Spleen (tissue), 11 donors: ENCODE results near the gene PDXDC1. TPM values are rescaled to one million over a fixed set of nuclear protein-coding genes. Genes with fewer than 3 reads are reported as not detected.
"Not testable (repeated sequence)": the region's sequence is repeated elsewhere in the genome, so short reads cannot be mapped to it uniquely, and the experiment has no call there.

Experiments used
- DNase-seq: peaks from one replicate; pipeline ENCODE4 v3.0.0-alpha.2; 2020
- H3K27ac ChIP-seq, 8 donors: fragments of 200-600 bp; sonication (generic) in 7 of 8; 1 replicate in 4 of 8; 2 replicates in 4 of 8; pipeline versions ENCODE4 v1.5.0 to v1.8.0; 2016 to 2021; ENCODE audit warnings: inconsistent platforms in 4 of 8, mild to moderate bottlenecking in 4 of 8, moderate library complexity in 1 of 8
- H3K27me3 ChIP-seq, 7 donors: fragments of 200-600 bp; sonication (generic) in 6 of 7; replicated peaks in 1 of 7; 1 replicate in 4 of 7; 2 replicates in 3 of 7; pipeline versions ENCODE4 v1.5.0 to v1.8.0; 2016 to 2021; ENCODE audit warnings: inconsistent platforms in 3 of 7, mild to moderate bottlenecking in 1 of 7
- H3K36me3 ChIP-seq, 6 donors: fragments of 200-600 bp; sonication (generic) in 5 of 6; 1 replicate in 4 of 6; 2 replicates in 2 of 6; pipeline versions ENCODE4 v1.5.0 to v1.8.0; 2016 to 2021; ENCODE audit warnings: inconsistent platforms in 2 of 6
- H3K4me1 ChIP-seq, 6 donors: fragments of 200-600 bp; sonication (generic) in 5 of 6; 1 replicate in 3 of 6; 2 replicates in 3 of 6; pipeline versions ENCODE4 v1.5.0 to v1.8.0; 2016 to 2021; ENCODE audit warnings: inconsistent platforms in 3 of 6
- H3K4me3 ChIP-seq, 8 donors: fragments of 200-600 bp; sonication (generic) in 7 of 8; 1 replicate in 4 of 8; 2 replicates in 4 of 8; pipeline versions ENCODE4 v1.5.0 to v1.8.0; 2016 to 2021; ENCODE audit warnings: inconsistent platforms in 4 of 8, mild to moderate bottlenecking in 4 of 8, moderate library complexity in 2 of 8
- H3K9me3 ChIP-seq, 8 donors: fragments of 200-600 bp; sonication (generic) in 7 of 8; 1 replicate in 4 of 8; 2 replicates in 4 of 8; pipeline versions ENCODE4 v1.5.0 to v1.8.0; 2016 to 2021; ENCODE audit warnings: inconsistent platforms in 4 of 8
- POLR2A ChIP-seq, 3 donors: fragments of 450-650 bp; IDR thresholded peaks; one replicate each; pipeline ENCODE4 v1.5.1; 2017; ENCODE audit warnings: antibody characterized with exemption in 3 of 3, mild to moderate bottlenecking in 1 of 3
- POLR2AphosphoS5 ChIP-seq, 3 donors: sonication (generic); formaldehyde crosslinking; IDR thresholded peaks; one replicate each; pipeline ENCODE4 v1.5.1; 2017; ENCODE audit warnings: antibody characterized with exemption in 3 of 3
- WGBS, 5 donors: extraction: QIAGEN DNeasy Blood & Tissue Kit in 3 of 5; methylation state at CpG; one replicate each; pipeline versions ENCODE4 v1.1.5 to v1.1.7; 2013 to 2018; 5-methylcytosine and 5-hydroxymethylcytosine counted together
- intact Hi-C: fragments of 100-400 bp; cut with DNase I; formaldehyde crosslinking; loops from one replicate; pipeline ENCODE4 v1.15.0; 2023; ENCODE audit warnings: low total_unique reads
- polyA plus RNA-seq, 3 donors: library from polyadenylated mRNA; stranded (reverse); fragments of 200-250 nt; gene quantifications; one replicate each; pipeline ENCODE4 v1.2.1, GENCODE V29; 2013
- total RNA-seq, 7 donors: library from RNA; depleted of rRNA in 3 of 7; stranded (reverse); fragments of >200 nt in 3 of 7; fragmentation: NEBNext Ultra II Directional in 4 of 7; extraction: Animal tissue kit (Norgen Biotek cat#: 25700) in 4 of 7; gene quantifications; one replicate each; pipeline versions ENCODE4 v1.1.0 to v1.2.1, GENCODE V29; 2016 to 2021
- TF ChIP-seq, protein P1 (sequence below), 11 experiments: fragments of 200-600 bp in 7 of 11; fragments of 450-650 bp in 4 of 11; sonication (generic) in 4 of 11; IDR thresholded peaks in 8 of 11; conservative IDR thresholded peaks in 3 of 11; 1 replicate in 7 of 11; 2 replicates in 4 of 11; pipeline versions ENCODE4 v1.4.0 to v1.8.0; 2016 to 2021; ENCODE audit warnings: antibody characterized with exemption in 11 of 11, inconsistent platforms in 4 of 11, mild to moderate bottlenecking in 1 of 11
- donor health status: healthy with polysubstance abuse.
- donor health status: DM: no; HTN: no; CAD: no; lungs with moderate emphysema.
- donor health status: DM: no; HTN: no; CAD: no.
- donor health status: Bipolar disorder and iron deficiency.
- donor health status: healthy.
- donor health status: DM: no; HTN: no; CAD: no.
- donor health status: DM: yes; HTN: yes; CAD: no.

Gene PDXDC1
- total and polyA plus RNA-seq, 10 donors, result 17.7 to 80.7 (median 62.8) TPM

- H3K36me3 ChIP-seq, result peaks cover 0 to 8% (median 0%) of the 10 kb centered on the region in 6 donors
- H3K9me3 ChIP-seq, result no peaks in the 10 kb centered on the region
- no peak for TF ChIP-seq POLR2AphosphoS5 (IDR thresholded peaks at IDR 0.05)
- TF ChIP-seq POLR2A (IDR thresholded peaks at IDR 0.05), result no peak
- TF ChIP-seq, protein P1, sequence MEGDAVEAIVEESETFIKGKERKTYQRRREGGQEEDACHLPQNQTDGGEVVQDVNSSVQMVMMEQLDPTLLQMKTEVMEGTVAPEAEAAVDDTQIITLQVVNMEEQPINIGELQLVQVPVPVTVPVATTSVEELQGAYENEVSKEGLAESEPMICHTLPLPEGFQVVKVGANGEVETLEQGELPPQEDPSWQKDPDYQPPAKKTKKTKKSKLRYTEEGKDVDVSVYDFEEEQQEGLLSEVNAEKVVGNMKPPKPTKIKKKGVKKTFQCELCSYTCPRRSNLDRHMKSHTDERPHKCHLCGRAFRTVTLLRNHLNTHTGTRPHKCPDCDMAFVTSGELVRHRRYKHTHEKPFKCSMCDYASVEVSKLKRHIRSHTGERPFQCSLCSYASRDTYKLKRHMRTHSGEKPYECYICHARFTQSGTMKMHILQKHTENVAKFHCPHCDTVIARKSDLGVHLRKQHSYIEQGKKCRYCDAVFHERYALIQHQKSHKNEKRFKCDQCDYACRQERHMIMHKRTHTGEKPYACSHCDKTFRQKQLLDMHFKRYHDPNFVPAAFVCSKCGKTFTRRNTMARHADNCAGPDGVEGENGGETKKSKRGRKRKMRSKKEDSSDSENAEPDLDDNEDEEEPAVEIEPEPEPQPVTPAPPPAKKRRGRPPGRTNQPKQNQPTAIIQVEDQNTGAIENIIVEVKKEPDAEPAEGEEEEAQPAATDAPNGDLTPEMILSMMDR (IDR thresholded peaks at IDR 0.05 in 8 of 11, conservative IDR thresholded peaks at IDR 0.05 in 3 of 11), result no peak
- no peak overlapping the region for H3K27ac ChIP-seq
- H3K4me3 ChIP-seq, result no peak overlapping the region
- 89 to 100% (median 95%) methylated on average over 5 to 15 of the region's 15 CpGs for WGBS, 5 donors
- peaks cover 0 to 42% (median 21%) of the 10 kb centered on the region in 6 donors for H3K4me1 ChIP-seq
- peak; percentile 70 for DNase-seq
- intact Hi-C loops, result no loop called here
- H3K27me3 ChIP-seq, result no peaks in the 10 kb centered on the region
These were observed 166.8 kb downstream of the PDXDC1 start for GRCh38 chr16:15141586-15141985.

DNA sequence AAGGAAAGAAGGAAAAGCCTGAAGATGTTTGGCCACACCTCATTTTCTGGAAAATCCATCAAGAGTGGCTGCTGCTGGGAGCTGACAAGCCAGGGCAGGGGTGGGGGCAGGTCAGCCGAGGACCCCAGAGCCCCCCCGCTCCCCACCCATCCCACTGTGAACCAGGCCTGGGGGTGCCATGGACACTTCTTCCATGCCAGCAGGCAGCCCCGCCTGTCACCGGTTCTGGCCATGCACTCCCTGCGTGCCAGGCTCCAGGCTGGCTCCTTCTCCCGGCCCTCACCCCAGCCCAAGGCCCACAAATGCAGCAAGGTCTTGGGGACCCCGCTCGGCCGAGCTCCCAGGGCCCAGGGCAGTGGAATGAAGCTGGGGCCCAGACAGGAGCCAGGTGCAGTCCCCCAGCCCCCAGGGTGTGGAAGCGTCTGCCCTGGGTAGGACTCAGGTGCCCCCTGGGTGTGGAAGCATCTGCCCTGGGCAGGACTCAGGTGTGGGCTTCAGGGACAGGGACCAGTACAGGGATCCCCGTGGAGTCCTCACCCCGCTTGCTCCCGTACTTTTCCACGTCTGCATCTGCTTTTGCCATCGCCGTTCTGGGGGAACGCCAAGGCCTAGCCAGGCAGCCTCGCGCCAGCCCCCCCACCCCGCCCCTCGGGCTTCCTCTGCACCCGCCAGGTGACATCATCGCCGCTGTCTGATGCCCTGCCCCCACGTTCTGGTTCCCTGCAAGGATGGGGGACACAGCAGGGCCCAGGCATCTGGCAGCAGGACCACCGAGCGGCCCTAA is 167.5 kb downstream of the PDXDC1 start:
- H3K4me3 ChIP-seq, intact Hi-C loops, H3K36me3 ChIP-seq, H3K9me3 ChIP-seq, H3K27ac ChIP-seq, DNase-seq, H3K27me3 ChIP-seq: not testable (repeated sequence)
- WGBS, 5 donors, result 69 to 88% (median 82%) methylated on average over 13 to 22 of the region's 27 CpGs
- peaks cover 0 to 44% (median 22%) of the 10 kb centered on the region in 6 donors for H3K4me1 ChIP-seq

GRCh38 chr16:15142891-15143600 is 168.2 kb downstream of the PDXDC1 start:
- 73 to 100% (median 76%) methylated on average over 1 to 25 of the region's 26 CpGs; no CpG with 5 or more reads in 1 of the 5 donors for WGBS, 5 donors
- peak overlapping the region in 5 of 8 donors; percentile 57 to 75 (median 73) for H3K27ac ChIP-seq
- intact Hi-C loops, H3K9me3 ChIP-seq, H3K36me3 ChIP-seq, H3K27me3 ChIP-seq, H3K4me3 ChIP-seq, DNase-seq: not testable (repeated sequence)
- peaks cover 0 to 47% (median 23%) of the 10 kb centered on the region in 6 donors for H3K4me1 ChIP-seq

DNA sequence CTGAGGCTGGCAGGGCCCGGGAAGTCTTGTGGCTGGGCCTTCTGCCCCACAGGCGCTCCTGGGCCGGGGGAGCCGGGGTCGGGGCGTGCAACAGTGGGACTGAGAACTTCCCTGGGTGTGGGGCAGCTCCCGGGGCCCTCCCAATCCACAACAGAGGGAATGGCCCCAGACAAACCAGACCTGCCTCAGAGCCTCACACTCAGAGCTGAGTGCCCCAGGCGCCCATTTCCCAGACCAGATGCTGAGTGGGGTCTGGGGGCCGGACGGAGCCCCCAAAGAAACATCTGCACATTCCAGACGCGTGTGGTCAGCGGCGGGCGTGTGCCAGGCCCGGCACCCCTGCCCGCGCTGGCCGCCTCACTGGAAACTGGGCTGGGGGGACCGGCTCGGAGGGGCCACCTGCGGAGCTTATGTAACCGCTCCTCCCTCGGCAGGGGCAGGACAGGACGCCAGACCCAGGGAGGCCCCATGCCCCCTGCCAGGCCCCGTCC is 168.8 kb downstream of the PDXDC1 start:
- H3K36me3 ChIP-seq, H3K27me3 ChIP-seq, DNase-seq, intact Hi-C loops, H3K9me3 ChIP-seq: not testable (repeated sequence)
- H3K27ac ChIP-seq, result peak overlapping the region in 7 of 8 donors; percentile 22 to 75 (median 64)
- peak overlapping the region in 2 of 8 donors; percentile 11 to 40 for H3K4me3 ChIP-seq
- peaks cover 0 to 47% (median 23%) of the 10 kb centered on the region in 6 donors for H3K4me1 ChIP-seq
- WGBS, 5 donors, result 59 to 75% (median 66%) methylated on average over 9 to 26 of the region's 26 CpGs

DNA sequence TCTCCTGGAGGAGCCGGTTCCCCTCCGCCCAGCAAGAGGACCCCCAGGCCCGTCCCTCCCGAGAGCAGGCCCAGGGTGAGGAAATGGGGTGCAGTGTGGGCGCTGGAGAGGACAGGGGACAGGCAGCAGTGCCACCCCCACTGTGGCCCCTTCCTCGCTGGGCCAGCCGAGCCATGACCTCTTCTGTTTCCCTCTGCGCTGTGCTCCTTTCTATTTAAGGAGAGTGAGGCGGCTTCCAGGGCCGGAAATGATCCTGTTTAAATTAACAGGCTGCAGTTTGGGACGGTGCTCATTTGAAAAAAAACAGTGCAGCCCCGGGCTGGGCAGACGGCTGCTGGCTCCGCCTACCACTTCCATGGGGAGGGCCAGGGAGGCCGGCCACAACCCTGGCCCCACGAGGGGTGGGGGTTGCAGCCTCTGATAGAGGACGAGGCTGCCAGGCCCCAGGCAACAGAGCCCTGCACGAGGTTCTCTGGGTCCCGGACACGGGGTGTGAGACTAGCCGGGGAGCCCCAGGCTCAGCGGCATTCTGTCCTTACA is 169.3 kb downstream of the PDXDC1 start:
- H3K27me3 ChIP-seq, H3K9me3 ChIP-seq, intact Hi-C loops, H3K36me3 ChIP-seq, DNase-seq: not testable (repeated sequence)
- H3K4me3 ChIP-seq, result peak overlapping the region in 2 of 8 donors; percentile 11 to 40
- WGBS, 5 donors, result 24 to 43% (median 36%) methylated on average over 5 to 22 of the region's 22 CpGs
- H3K4me1 ChIP-seq, result peaks cover 0 to 47% (median 23%) of the 10 kb centered on the region in 6 donors
- peak overlapping the region in 7 of 8 donors; percentile 22 to 75 (median 64) for H3K27ac ChIP-seq
- TF ChIP-seq POLR2AphosphoS5 (IDR thresholded peaks at IDR 0.05), result peak in 1 of 3 donors; percentile 15

DNA sequence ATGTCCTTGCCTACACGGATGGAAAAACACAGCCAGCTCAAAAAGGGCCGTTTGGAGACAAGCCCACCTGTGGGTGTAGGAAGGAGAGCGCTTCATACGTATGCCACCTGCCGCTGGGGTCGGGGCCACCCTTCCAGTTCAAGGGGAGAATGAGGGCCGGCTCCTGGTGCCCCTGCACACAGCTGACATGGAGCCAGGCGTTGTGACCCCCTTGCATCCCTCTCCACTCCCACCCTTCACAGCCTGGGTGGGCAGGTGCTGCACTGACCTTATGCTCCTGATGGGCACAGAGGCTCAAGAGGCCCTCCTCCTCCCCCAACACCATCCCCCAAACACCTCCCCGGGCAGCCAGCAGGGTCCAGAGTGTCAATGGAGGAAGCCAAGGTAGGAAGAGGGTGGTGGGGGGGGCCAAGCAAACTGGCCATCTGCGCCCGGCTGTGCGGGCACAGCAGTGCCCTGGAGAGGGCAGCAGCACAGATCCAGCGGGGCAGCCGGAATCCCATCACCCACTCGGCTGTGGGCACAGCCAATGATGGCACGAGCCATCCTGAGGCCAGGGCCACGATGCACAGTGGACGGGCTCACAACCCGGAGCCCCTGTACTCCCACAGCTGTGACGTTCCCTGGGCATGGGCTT is 170.1 kb downstream of the PDXDC1 start:
- H3K9me3 ChIP-seq, H3K27me3 ChIP-seq, intact Hi-C loops, H3K36me3 ChIP-seq, DNase-seq: not testable (repeated sequence)
- 57 to 73% (median 65%) methylated on average over 10 to 20 of the region's 20 CpGs for WGBS, 5 donors
- Histone ChIP-seq H3K4me3 (peak overlapping the region in 1 of 8 donors; percentile 40), H3K27ac (peak overlapping the region in 5 of 8 donors; percentile 57 to 75 (median 73)), H3K4me1 (peaks cover 0 to 47% (median 23%) of the 10 kb centered on the region in 6 donors)
